NCI-H1092 treated with DMSO at 0.1 percent for 48 hours (cell line): ENCODE data around the gene LILRA5.
"Not testable (repeated sequence)": the region's sequence is repeated elsewhere in the genome, so short reads cannot be mapped to it uniquely, and the experiment has no call there.

Source experiments
- DNase-seq: peaks from one replicate; lab custom pipeline; 2025; lab: John Stamatoyannopoulos, UW

Gene LILRA5

GRCh38 chr19:54333586-54334298 lies 20.8 kb upstream of the LILRA5 start:
- no peak for DNase-seq

GRCh38 chr19:54332149-54332548 lies 19.2 kb upstream of the LILRA5 start:
- DNase-seq = no peak

- no peak for DNase-seq
Measured at GRCh38 chr19:54331626-54332025, 18.7 kb upstream of the LILRA5 start.

- no peak for DNase-seq
Measured at GRCh38 chr19:54329476-54330165, 16.7 kb upstream of the LILRA5 start.

GRCh38 chr19:54328781-54329180 lies 15.8 kb upstream of the LILRA5 start:
- not testable (repeated sequence) for DNase-seq

- no peak for DNase-seq
Measured at GRCh38 chr19:54325631-54326030, 12.7 kb upstream of the LILRA5 start.

GRCh38 chr19:54325194-54325621 lies 12.2 kb upstream of the LILRA5 start:
- peak; percentile 38 for DNase-seq

- DNase-seq = no peak
Measured at GRCh38 chr19:54324071-54324470, 11.1 kb upstream of the LILRA5 start.

GRCh38 chr19:54322934-54323333 lies 10.0 kb upstream of the LILRA5 start:
- DNase-seq = not testable (repeated sequence)

- not testable (repeated sequence) for DNase-seq
Measured at GRCh38 chr19:54322295-54322694, 9.3 kb upstream of the LILRA5 start.

GRCh38 chr19:54319892-54320670 lies 7.1 kb upstream of the LILRA5 start:
- no peak for DNase-seq

GRCh38 chr19:54319049-54319448 lies 6.1 kb upstream of the LILRA5 start:
- DNase-seq = no peak

- no peak for DNase-seq
Measured at GRCh38 chr19:54317965-54318240, 4.9 kb upstream of the LILRA5 start.

GRCh38 chr19:54317108-54317964 lies 4.4 kb upstream of the LILRA5 start:
- DNase-seq = no peak

- DNase-seq = no peak
Measured at GRCh38 chr19:54316746-54317107, 3.8 kb upstream of the LILRA5 start.

GRCh38 chr19:54315956-54316355 lies 3.0 kb upstream of the LILRA5 start:
- no peak for DNase-seq

- no peak for DNase-seq
Measured at GRCh38 chr19:54312011-54312410, 955 bp downstream of the LILRA5 start.

- DNase-seq = no peak
Measured at GRCh38 chr19:54311486-54311885, 1.5 kb downstream of the LILRA5 start.

- DNase-seq = no peak
Measured at GRCh38 chr19:54310543-54310942, 2.4 kb downstream of the LILRA5 start.

GRCh38 chr19:54309811-54310210 lies 3.2 kb downstream of the LILRA5 start:
- no peak for DNase-seq

- DNase-seq = no peak
Measured at GRCh38 chr19:54307389-54308020, 5.5 kb downstream of the LILRA5 start.

- DNase-seq = no peak
Measured at GRCh38 chr19:54305141-54305540, 7.8 kb downstream of the LILRA5 start.
